Stimulated activated CD8-positive, alpha-beta memory T cell treated with anti-CD3 and anti-CD28 coated beads, Interleukin-4, amount 100 ng/mL, for 24 hours (primary cell): ENCODE measurements around the gene SH3BP5L.

Experiments used
- DNase-seq: peaks from one replicate; pipeline ENCODE4 v3.0.0-alpha.2; 2020; ENCODE audit warnings: low read depth

Gene SH3BP5L

GRCh38 chr1:248776991-248777390 lies 48.7 kb downstream of the SH3BP5L start:
- no peak for DNase-seq

GRCh38 chr1:248775441-248775840 lies 50.3 kb downstream of the SH3BP5L start:
- no peak for DNase-seq
